Right atrium auricular region (tissue), 2 donors: Measurements from ENCODE around the gene CCDC141. TPM values are rescaled to one million over a fixed set of nuclear protein-coding genes. Genes with fewer than 3 reads are reported as not detected.
A peak's percentile ranks its signal among the peaks of the same experiment; 100 is the strongest.

Experiments used
- DNase-seq: peaks from one replicate; pipeline ENCODE4 v3.0.0-alpha.2; 2019; ENCODE audit warnings: low spot score
- H3K27ac ChIP-seq, 2 donors: fragments of 200-600 bp; sonication (generic); 1 replicate in 1 of 2; 2 replicates in 1 of 2; pipeline ENCODE4 v1.5.1; 2016 to 2019
- H3K27me3 ChIP-seq, 2 donors: fragments of 200-600 bp; sonication (generic); one replicate each; pipeline versions ENCODE4 v1.5.1 to v1.6.0; 2017 to 2019
- H3K36me3 ChIP-seq: fragments of 200-600 bp; sonication (generic); one replicate; pipeline ENCODE4 v1.5.1; 2016
- H3K4me1 ChIP-seq, 2 donors: fragments of 200-600 bp; sonication (generic); one replicate each; pipeline versions ENCODE4 v1.5.1 to v1.6.0; 2017 to 2019
- H3K4me3 ChIP-seq, 2 donors: fragments of 200-600 bp; sonication (generic); 1 replicate in 1 of 2; 2 replicates in 1 of 2; pipeline ENCODE4 v1.5.1; 2017 to 2019; ENCODE audit warnings: mild to moderate bottlenecking in 1 of 2, moderate library complexity in 1 of 2
- H3K9me3 ChIP-seq, 2 donors: fragments of 200-600 bp; sonication (generic); one replicate each; pipeline ENCODE4 v1.5.1; 2019
- total RNA-seq, 2 donors: library from RNA; depleted of rRNA; stranded (reverse); fragments of >200 nt; gene quantifications; one replicate each; pipeline ENCODE4 v1.1.0, GENCODE V29; 2016
- TF ChIP-seq, protein P1 (sequence below), 2 donors: fragments of 200-600 bp; sonication (generic); IDR thresholded peaks; one replicate each; pipeline ENCODE4 v1.5.1; 2019; ENCODE audit warnings: antibody characterized with exemption in 2 of 2

CCDC141 gene
- total RNA-seq, 2 donors from 2014 or later, result 28.9 to 146 TPM

DNA sequence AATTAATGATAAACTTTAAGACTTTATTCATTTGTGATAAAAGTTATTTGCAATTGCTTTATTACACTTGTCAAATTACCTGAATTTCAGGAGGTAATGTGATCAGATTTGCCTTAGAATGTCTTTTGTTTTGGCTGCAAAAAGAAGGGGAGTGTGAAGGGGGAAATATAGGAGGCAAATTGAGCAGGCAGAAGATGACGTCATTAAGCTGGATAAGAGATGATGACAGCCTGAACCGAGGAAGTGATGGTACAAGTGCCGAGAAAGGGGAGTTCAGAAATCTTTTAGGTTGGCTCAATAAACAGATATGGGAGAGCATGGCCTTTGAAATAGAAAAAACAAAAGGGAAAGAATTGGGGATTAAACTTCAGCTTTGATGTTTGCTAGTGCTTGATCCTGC is 169.7 kb downstream of the CCDC141 start:
- no peak overlapping the region for H3K27ac ChIP-seq
- H3K36me3 ChIP-seq, result no peaks in the 10 kb centered on the region
- H3K4me3 ChIP-seq, result no peak overlapping the region
- TF ChIP-seq, protein P1, sequence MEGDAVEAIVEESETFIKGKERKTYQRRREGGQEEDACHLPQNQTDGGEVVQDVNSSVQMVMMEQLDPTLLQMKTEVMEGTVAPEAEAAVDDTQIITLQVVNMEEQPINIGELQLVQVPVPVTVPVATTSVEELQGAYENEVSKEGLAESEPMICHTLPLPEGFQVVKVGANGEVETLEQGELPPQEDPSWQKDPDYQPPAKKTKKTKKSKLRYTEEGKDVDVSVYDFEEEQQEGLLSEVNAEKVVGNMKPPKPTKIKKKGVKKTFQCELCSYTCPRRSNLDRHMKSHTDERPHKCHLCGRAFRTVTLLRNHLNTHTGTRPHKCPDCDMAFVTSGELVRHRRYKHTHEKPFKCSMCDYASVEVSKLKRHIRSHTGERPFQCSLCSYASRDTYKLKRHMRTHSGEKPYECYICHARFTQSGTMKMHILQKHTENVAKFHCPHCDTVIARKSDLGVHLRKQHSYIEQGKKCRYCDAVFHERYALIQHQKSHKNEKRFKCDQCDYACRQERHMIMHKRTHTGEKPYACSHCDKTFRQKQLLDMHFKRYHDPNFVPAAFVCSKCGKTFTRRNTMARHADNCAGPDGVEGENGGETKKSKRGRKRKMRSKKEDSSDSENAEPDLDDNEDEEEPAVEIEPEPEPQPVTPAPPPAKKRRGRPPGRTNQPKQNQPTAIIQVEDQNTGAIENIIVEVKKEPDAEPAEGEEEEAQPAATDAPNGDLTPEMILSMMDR (IDR thresholded peaks at IDR 0.05), result no peak
- no peaks in the 10 kb centered on the region for H3K9me3 ChIP-seq
- peaks cover 0 to 16% of the 10 kb centered on the region in 2 donors for H3K4me1 ChIP-seq
- no peaks in the 10 kb centered on the region for H3K27me3 ChIP-seq
- DNase-seq, result no peak

DNA sequence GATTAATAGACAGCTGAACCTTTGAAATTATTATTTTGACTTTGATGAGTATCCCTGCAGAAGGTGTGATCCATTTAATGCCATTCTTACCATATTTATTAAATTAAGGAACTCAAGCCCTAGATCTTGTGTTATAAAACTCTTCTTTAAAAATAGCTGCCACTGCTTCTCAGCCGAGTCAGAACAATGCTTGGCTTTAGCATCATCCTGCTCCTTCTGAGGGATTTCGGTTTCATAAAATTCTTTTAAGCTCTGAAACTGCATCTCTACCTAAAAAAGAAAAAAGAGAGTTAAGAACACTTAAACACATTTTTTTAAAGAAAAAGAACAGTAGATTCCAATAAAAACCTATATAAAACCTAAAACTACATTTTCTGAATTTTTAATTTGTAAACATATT is 172.1 kb downstream of the CCDC141 start:
- peaks cover 0 to 17% of the 10 kb centered on the region in 2 donors for H3K4me1 ChIP-seq
- H3K27me3 ChIP-seq, result no peaks in the 10 kb centered on the region
- no peak for DNase-seq
- TF ChIP-seq, protein P1 (IDR thresholded peaks at IDR 0.05), result no peak
- no peaks in the 10 kb centered on the region for H3K9me3 ChIP-seq
- H3K36me3 ChIP-seq, result no peaks in the 10 kb centered on the region
- H3K4me3 ChIP-seq, result no peak overlapping the region
- peak overlapping the region; percentile 19 to 42 for H3K27ac ChIP-seq

DNA sequence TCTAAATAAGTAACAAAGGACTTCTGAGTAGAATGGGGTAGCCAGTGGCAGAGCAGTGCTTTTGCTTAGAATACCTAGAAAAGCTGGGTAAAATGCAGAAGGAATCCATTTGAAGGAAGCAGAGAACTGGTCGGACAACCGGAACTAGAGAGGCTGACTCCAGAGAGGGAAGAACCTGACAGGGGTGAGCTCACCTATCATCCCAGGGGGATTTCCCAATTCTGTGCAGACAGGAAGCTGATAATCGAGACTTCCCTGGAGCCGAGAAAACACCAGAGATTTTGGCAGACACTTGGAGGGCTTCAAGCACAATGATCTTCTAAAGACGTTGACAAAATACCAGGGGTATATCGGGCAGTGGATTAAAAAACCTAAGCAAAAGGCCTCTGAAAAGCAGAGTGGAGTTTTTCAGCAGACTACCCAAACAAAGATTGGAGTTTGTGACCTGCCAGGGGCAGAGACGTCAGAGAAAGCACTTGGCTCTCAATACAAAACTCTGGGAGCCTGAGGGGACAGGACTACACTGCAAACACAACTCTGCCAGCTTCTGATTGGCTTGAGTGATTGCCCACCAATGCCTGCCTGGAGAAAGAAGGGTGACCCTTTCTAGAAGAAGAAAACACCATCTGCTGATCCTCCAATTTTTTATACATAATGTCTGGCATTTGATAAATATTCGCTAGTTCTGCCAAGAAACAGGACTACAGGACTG is 175.3 kb downstream of the CCDC141 start:
- no peak for DNase-seq
- H3K36me3 ChIP-seq, result no peaks in the 10 kb centered on the region
- peak overlapping the region; percentile 59 to 74 for H3K27ac ChIP-seq
- H3K4me3 ChIP-seq, result no peak overlapping the region
- TF ChIP-seq, protein P1 (IDR thresholded peaks at IDR 0.05), result no peak
- no peaks in the 10 kb centered on the region for H3K27me3 ChIP-seq
- no peaks in the 10 kb centered on the region for H3K9me3 ChIP-seq
- peaks cover 0 to 15% of the 10 kb centered on the region in 2 donors for H3K4me1 ChIP-seq

DNA sequence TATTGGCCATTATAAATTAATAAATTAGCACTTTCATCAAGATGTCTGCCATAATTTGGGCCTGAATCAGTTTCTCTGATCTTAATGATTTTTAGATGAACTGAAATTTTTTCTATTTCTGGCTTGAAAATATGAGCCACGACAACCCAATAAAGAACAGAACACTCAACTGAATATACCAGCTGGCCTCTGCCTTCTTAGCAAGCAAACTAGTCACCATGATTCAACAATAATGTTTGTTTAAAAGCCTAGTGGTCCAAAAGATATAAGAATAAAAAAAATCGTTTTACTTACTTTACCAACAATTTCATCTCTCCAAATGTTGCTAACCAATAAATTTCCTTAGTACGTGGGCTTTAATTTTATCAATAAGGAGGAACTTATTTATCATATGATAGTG is 176.0 kb downstream of the CCDC141 start:
- H3K4me3 ChIP-seq, result no peak overlapping the region
- DNase-seq, result no peak
- H3K36me3 ChIP-seq, result no peaks in the 10 kb centered on the region
- H3K9me3 ChIP-seq, result no peaks in the 10 kb centered on the region
- H3K27ac ChIP-seq, result peak overlapping the region; percentile 59 to 74
- TF ChIP-seq, protein P1 (IDR thresholded peaks at IDR 0.05), result no peak
- peaks cover 0 to 15% of the 10 kb centered on the region in 2 donors for H3K4me1 ChIP-seq
- no peaks in the 10 kb centered on the region for H3K27me3 ChIP-seq

DNA sequence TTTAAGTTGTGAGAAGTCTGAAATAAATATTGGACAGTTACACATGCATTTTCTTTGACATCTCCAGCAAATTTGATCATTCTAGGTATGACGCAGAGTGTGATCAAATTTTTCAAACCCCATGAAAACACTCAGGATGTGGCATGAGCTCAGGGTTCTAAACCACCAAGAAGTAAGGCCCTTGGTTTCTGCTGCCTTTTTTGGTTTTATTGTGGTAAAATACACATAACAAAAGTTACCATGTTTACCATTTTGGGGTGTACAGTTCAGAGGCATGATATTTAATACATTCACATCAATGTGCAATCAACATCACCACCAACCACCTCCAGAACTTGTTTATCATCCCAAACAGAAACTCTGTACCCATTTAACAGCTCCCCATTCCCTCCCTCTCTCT is 178.4 kb downstream of the CCDC141 start:
- H3K27ac ChIP-seq, result peak overlapping the region in 1 of 2 donors; percentile 94
- H3K4me1 ChIP-seq, result peaks cover 0 to 10% of the 10 kb centered on the region in 2 donors
- H3K36me3 ChIP-seq, result no peaks in the 10 kb centered on the region
- H3K27me3 ChIP-seq, result no peaks in the 10 kb centered on the region
- TF ChIP-seq, protein P1 (IDR thresholded peaks at IDR 0.05), result no peak
- H3K9me3 ChIP-seq, result no peaks in the 10 kb centered on the region
- no peak overlapping the region for H3K4me3 ChIP-seq
- no peak for DNase-seq

DNA sequence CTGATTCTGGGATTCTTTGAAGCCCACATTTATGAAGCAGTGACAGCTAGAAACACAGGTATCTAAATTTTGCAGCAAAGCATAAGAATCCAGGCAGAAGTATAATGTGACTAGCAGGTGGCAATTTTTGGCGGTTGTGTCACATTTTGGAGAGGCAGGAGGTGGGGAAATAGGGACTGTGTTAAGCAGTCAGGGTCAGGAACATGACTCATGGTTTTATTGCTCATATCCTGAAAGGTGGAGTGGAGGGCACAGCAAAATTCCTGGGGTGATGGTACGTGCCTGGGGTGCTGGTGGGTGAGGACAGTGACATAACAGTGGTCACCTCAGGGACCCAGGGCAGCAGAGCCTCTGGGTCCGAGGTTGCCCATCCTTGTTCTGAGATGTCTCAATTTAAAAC is 179.2 kb downstream of the CCDC141 start:
- TF ChIP-seq, protein P1 (IDR thresholded peaks at IDR 0.05), result no peak
- peak overlapping the region; percentile 65 to 94 for H3K27ac ChIP-seq
- H3K27me3 ChIP-seq, result no peaks in the 10 kb centered on the region
- peaks cover 0 to 17% of the 10 kb centered on the region in 2 donors for H3K4me1 ChIP-seq
- no peak overlapping the region for H3K4me3 ChIP-seq
- H3K36me3 ChIP-seq, result no peaks in the 10 kb centered on the region
- DNase-seq, result no peak
- H3K9me3 ChIP-seq, result no peaks in the 10 kb centered on the region
